GM10847 (cell line): ENCODE measurements around the gene SLC16A12.

Experiments used
- POLR2A ChIP-seq: IDR thresholded peaks from 2 replicates; pipeline ENCODE4 v1.6.1; 2011; ENCODE audit not compliant: insufficient read length; ENCODE audit errors: extremely low read depth

Gene SLC16A12, protein sequence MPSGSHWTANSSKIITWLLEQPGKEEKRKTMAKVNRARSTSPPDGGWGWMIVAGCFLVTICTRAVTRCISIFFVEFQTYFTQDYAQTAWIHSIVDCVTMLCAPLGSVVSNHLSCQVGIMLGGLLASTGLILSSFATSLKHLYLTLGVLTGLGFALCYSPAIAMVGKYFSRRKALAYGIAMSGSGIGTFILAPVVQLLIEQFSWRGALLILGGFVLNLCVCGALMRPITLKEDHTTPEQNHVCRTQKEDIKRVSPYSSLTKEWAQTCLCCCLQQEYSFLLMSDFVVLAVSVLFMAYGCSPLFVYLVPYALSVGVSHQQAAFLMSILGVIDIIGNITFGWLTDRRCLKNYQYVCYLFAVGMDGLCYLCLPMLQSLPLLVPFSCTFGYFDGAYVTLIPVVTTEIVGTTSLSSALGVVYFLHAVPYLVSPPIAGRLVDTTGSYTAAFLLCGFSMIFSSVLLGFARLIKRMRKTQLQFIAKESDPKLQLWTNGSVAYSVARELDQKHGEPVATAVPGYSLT

DNA sequence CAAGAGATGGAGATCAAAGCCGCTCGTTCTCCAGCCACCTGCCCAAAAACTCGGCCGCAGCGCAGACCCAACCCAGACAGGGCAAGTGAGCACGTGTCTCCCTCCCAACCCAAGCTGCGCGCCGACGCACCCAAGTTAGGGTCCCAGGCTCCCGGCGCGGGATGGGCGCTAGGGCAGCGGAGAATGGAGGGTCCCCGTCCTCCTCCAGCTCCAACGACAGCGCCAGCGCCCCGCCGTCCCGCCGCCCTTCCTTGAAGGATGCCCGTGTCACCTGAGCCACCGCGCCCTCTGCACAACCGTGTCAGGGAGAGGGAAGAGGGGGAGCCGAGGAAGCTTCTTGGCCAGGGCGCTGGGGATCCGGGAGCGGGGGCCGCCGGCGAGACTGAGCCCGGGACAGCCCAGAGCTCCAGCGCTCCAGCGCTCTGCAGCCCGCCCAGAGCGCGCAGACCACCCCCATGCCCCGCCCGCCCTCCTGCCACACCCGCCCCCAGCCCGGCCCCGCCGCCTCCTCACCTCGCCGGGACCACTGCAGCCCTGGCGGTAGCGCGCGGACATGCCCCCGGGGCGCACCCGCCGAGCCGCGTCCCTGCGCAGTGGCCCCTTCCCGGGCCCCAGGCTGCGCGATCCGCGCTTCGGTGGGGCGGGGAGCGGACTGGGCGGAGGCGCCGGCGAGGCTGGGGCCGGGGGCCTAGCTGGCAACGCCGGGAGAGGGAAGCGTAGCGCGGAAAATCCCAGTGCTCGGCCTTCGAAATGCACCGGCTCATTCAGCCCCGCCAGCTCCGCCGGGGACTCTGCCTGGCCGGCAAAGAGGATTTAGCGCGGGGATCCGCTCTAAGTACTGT, at the start of gene SLC16A12:
SLC16A12 (minus strand) TSS at position 424 of the 842 bp plus-strand sequence. CDS start 73,016 bp downstream, outside the sequence.
- no peak for TF ChIP-seq POLR2A

DNA sequence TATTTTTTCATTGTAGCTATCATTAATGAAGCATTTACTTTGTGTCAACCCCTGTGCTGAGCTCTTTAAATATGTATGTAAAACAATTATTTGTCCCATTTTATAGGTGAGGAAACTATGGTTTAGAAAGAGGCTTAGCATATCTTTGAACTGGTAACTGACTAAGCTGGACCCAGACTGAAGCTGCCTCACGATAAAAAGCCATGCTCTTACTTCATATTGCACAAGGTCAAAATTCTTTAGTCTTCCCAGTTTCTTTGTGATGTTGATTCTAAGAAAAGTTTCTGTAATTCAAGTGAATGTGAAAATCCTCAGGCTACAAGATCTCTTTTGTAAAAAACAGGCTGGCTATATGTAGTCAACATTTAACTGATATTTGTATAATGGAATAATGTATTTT, 46.6 kb upstream of the SLC16A12 start:
- TF ChIP-seq POLR2A = no peak

DNA sequence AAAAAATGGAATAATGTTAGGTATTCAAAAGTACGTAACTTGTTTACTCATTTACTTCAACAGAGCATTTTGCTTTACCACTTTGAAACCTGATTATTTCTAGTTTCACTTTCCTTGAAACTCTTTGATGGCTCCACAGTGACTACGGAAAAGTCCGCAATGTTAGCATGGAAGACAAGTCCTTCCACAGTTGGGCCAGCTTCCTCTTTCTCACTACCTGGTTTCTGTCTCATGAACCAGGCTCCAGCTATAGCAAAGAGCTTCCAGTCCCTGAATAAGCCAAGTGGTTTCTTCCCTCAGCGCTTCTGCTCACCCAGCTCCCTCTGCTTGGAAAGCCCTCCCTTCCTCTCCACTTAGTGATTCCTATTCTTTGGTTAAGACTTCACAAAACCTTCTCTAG, 44.8 kb upstream of the SLC16A12 start:
- no peak for TF ChIP-seq POLR2A

DNA sequence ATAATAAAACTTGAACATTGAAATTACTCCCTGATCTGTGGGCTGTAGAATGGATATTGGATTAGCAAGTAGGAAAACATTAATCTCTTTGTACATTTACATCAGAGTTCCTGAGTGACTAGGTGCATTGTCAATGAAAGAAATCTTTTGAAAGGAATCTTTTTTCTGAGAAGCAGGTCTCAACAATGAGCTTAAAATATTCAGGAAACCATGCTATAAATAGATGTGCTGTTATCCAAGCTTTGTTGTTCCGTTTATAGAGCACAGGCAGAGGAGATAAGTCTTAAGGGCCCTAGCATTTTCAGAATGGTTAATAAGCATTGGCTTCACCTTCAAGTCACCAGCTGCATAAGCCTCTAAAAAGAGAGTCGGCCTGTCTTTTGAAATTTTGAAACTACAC, 41.3 kb upstream of the SLC16A12 start:
- TF ChIP-seq POLR2A = no peak

DNA sequence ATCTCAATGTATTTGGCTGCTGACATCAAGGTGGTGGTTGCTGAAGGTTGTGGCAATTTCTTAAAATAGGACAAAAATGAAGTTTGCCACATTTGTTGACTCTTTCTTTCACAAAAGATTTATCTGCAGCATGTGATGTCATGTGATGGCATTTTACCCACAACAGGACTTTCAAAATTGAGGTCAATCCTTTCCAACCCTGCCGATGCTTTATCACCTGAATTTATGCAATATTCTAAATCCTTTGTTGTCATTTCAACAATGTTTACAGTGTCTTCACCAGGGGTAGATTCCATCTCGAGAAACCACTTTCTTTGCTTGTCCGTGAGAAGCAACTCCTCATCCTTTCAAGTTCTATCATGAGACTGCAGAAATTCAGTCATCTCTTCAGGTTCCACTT, 40.6 kb upstream of the SLC16A12 start:
- no peak for TF ChIP-seq POLR2A

DNA sequence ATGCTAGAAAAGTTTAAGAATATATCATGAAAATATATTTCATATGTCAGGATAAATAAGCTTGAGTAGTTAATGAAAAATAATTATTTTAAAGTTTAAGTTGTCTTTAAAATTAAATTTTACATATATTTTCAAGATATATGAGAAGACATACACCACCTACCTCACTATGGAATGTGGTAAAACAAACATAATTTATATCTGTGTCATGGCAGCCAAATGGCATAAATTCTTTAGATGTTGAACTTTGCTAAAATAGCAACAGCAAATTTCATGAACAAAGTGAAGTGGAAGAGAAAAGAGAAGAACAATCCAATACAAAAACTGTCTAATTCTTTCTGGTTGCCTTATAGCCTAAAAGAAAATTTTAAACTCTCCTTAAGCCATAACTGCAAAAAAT, 39.6 kb upstream of the SLC16A12 start:
- no peak for TF ChIP-seq POLR2A

DNA sequence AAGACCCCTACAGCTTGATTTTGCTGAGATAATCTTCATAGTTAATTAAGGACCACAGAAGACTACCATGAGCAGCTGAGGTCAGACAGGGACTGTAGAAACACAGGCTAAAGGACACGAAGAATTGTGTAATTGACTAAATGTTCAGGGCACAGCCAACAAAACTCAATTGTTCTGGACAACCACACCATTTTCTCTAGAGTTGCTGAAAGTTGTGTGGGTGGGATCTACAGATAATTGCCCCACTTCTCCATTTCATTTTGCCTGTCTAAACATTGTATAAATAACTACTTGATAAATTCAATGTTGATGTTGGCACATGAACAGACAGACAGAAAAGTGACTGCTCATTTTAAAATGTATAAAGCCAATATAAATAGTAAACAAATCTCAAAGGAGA, 39.0 kb upstream of the SLC16A12 start:
- no peak for TF ChIP-seq POLR2A

DNA sequence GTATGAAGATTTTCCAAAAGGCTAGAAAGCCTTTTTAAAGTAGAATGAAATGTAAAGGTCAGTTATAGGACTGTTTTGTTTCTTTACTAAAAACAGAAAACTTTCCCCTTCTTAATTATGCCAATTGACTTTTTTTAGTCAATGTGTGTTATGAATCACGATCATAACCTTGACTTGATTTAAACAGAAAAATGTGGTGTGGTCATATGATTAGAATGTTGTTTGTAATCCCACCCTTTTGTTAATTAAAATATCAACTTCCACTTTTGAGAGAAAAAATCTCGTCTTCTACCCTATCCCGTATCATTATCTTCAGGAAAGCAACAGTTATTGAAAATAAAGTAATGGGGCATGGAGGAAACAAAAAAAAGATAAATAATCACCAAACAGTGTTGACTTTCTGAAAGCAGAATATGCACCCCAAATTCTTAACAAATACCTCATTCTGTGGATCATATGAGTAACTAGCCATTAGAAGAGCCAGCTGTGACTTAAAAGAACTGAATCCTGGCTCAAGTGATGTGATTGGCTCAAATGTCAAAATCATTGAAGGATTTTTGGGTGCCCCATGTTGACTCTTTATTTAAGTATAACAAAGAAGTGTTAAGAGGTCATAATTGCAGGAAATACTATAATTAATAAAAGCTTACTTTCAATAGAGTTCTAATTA, 32.3 kb upstream of the SLC16A12 start:
- no peak for TF ChIP-seq POLR2A

DNA sequence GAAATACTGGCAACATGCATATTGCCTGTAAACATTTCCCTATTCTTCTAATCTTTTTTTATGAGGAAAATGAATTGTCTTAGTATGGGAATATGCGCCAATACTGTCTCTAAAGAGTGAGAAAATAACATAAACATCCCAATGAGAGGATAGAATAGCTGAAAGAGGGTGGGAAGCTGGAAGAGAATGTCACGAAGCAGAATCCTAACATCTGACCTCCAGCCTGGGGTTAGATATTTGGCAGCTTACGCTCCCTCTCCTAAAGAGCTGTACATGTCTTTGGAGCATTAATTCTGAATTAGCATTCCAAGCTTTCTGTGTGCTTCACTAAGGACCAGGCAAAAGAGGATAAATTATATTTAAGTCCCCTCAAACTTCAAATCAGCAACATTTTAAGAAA, 31.6 kb upstream of the SLC16A12 start:
- TF ChIP-seq POLR2A = no peak

DNA sequence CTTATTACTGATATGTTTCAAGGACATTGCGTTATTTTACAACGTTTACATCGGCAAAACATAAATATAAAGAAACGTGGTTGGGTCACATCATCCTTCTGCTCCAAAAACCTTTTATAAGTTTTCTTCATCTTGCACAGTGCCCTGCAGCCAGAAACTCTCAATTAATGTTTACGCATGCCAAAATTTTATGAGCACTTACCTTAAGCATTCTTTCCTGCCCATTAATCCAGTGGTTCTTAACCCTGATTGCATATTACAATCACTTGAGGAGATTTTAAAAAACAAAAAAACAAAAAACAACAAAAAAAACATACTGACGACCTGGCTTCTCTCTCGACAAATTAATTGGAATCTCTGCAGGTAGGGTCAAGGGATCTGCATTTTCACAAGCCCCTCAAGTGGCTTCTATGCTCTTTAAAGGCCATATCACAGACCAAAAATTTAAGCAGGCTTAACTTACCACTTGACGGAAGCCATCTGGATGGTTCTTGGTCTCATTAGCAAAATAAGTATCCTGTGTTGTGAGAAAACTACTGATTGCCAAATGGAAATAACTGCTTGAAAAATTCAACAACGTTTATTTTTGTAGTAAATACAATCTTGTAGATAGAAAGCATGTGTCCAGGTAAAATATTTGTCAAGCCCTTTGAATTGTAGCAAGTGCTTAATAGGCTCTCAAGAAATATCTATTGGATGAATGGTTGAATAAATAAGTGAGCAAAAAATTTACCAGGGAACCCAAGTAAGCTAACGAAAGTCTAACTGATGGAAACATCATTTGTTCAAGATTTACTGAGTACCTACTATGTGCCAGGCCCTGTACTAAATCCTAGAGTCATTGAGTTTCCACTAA, 30.9 kb upstream of the SLC16A12 start:
- TF ChIP-seq POLR2A = no peak

DNA sequence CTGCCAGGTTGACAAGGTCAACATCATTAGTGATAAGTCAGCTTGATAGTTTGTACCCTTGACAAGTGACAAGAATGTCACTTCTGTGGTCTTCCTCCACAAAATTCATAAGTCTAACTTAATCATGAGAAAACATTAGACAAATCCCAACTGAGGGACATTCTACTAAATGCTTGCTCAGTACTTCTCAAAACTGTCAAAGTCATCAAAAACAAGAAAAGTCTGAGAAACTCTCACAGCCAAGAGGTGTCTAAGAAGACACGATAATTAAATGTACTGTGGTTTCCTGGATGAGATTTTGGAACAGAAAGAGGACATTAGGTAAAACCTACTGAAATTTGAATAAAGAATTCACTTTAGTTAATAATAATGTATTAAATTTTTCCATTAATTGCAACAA, 29.8 kb upstream of the SLC16A12 start:
- TF ChIP-seq POLR2A = no peak

DNA sequence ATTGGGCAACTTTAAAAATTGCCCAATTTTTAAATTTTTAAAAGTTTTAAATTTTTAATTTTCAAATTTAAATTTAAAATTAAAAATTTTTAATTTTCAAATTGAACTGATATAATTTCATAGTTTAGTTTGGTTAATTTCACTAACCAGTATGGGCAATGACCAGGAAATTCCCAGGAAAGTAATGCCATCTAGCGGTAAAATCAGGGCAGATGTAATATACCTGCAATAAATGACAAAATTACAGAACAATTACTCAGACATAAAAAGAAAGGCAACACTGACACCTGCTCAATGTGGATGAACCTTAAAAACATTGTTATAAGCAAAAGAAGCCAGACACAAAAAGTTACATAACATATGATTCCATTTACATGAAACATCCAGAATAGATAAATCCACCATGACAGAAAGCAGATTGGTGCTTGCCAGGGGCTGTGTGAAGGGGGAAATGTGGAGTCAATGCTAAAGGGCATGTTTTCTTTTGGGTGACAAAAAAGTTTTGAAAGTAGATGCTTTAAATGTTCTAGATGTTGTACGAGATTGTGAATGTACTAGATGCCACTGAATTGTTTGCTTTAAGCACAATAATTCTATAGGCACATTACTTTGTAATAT, 28.6 kb upstream of the SLC16A12 start:
- TF ChIP-seq POLR2A = no peak

DNA sequence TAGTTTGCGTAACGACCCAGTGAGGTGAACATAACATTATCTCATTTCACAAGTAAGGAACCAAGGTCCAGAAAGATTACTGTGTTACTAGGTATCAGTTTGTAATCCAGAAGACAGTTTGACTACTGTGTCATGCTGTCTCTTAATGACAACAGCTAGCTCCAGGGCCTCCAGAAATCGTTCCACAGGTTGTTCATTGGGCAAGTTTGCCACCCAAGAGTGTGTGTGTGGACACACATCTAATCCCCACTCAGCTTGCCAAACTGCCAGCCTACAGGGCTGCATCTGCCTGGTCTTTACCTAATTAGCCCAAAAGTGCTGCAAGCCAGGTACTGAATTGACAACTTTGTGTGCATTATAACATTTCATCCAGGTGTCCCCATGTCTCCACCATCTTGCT, 27.9 kb upstream of the SLC16A12 start:
- TF ChIP-seq POLR2A = no peak

DNA sequence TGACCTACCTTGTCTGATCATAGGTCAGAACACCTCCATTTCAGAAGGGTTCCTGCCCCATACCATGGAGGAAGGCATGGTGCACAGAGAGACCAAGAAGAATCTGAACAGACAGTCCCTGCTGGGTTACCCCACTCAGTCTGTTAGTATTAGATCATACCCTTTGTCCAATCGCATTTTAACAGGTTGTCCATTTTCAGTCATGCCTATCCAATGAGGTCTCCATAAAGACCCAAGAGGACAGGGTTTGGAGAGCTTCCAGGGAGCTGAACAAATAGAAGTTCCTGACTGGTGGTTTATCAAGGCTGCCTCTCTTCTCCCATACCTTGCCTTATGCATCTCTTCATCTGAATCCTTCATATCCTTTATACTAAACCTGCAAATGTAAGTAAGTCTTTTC, 21.2 kb upstream of the SLC16A12 start:
- TF ChIP-seq POLR2A = no peak
